ENCODE data around the gene REV3L.
"Not testable (repeated sequence)": the region's sequence is repeated elsewhere in the genome, so short reads cannot be mapped to it uniquely, and the experiment has no call there.

Gene REV3L

DNA sequence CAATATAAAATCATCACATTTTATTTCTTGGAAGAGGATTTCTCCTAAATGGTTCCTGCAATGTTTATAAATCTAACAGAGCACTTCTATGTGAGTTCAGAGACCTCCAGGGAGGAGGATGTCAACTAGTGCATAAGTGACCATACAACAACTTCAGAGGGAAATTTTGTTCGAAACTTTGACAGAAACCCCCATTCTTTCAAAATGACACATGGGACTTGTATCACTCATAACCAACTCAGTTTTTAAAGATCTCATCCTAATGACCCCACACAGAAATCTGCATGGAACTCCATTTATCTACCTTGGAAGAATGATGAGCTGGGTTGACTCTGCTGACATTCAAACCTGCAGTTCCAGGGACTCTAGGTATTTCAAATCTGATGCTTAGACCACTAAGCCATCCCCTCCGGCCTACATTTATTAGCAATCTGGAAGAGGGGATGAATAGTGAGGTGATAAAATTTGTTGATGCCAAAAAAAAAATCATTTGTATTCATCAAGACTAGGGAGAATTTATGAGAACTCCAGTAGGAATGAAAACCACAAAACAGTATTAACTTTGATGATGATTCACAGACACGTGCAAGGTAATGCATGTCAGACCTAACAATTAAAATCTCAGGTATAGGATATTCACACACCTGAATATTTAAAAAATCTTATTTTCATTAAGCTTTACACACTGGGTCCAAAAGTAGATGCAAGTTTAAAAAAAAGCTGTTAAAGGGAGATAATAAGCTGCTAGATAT is 153.0 kb downstream of the REV3L start:
- H3K4me3 ChIP-seq (ENCODE audit: low read length), result no peak overlapping the region
- no peak for DNase-seq (ENCODE audit: low read depth)
- TF ChIP-seq, protein P1, sequence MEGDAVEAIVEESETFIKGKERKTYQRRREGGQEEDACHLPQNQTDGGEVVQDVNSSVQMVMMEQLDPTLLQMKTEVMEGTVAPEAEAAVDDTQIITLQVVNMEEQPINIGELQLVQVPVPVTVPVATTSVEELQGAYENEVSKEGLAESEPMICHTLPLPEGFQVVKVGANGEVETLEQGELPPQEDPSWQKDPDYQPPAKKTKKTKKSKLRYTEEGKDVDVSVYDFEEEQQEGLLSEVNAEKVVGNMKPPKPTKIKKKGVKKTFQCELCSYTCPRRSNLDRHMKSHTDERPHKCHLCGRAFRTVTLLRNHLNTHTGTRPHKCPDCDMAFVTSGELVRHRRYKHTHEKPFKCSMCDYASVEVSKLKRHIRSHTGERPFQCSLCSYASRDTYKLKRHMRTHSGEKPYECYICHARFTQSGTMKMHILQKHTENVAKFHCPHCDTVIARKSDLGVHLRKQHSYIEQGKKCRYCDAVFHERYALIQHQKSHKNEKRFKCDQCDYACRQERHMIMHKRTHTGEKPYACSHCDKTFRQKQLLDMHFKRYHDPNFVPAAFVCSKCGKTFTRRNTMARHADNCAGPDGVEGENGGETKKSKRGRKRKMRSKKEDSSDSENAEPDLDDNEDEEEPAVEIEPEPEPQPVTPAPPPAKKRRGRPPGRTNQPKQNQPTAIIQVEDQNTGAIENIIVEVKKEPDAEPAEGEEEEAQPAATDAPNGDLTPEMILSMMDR (conservative IDR thresholded peaks at IDR 0.05; ENCODE audit: low read depth, low read length), result no peak

- TF ChIP-seq, protein P1 (conservative IDR thresholded peaks at IDR 0.05; ENCODE audit: low read depth, low read length), result no peak
- DNase-seq (ENCODE audit: low read depth), result no peak
- no peak overlapping the region for H3K4me3 ChIP-seq (ENCODE audit: low read length)
Observed at GRCh38 chr6:111326563-111326962, 156.5 kb downstream of the REV3L start.

DNA sequence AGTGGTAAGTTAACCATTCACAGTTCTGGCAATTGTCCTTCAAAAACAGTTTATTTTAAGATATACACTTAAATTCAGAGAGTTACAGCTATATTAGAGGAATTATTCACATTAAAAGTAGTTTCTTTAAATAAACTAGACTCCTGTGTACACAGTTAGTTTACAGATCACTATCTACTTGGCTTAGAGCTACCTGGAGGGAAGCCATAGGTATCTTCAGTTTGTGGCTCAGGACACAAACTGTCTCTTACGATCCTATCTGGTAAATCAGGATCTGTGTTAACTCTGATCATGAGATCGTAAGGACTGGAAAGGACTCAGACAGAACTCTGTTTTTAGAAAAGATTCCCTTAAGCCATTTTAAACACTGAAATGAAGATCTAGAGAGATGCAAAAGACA is 160.9 kb downstream of the REV3L start:
- H3K4me3 ChIP-seq (ENCODE audit: low read length), result no peak overlapping the region
- TF ChIP-seq, protein P1 (conservative IDR thresholded peaks at IDR 0.05; ENCODE audit: low read depth, low read length), result no peak
- DNase-seq (ENCODE audit: low read depth), result no peak

DNA sequence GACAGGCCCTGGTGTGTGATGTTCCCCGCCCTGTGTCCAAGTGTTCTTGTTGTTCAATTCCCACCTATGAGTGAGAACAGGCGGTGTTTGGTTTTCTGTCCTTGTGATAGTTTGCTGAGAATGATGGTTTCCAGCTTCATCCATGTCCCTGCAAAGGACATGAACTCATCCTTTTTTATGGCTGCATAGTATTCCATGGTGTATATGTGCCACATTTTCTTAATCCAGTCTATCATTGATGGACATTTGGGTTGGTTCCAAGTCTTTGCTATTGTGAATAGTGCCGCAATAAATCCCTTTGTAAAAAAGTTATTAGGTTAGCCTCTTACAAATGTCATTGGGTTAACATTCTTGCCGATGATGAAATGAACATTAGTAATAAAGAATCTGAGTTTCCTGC is 175.1 kb downstream of the REV3L start:
- DNase-seq (ENCODE audit: low read depth); H3K4me3 ChIP-seq (ENCODE audit: low read length): not testable (repeated sequence)

DNA sequence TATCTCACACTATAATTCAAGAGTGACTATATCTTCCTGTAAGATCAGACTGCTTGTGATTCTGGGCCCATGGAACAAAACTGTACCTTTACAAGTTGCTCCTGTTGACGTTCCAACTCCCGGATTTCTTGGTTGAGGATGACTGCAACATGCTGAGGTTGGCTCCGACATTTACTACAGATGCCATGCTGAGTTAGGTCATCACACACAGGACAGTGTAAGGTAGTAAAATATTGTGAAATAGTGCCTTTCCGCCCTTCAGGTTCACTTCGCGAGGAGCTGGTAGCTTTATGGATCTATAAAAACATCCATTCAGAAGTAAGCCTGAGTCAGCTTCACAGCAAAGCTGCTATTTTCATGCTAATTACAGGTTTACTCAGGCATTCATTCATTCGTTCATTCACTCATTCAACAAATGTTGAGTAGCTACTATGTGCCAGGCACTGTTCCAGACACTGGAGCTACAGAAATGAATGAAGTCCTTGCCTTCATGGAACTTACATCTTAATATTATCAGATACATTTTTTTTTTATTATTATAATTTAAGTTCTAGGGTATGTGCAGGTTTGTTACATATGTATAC is 175.7 kb downstream of the REV3L start:
- no peak for DNase-seq (ENCODE audit: low read depth)
- H3K4me3 ChIP-seq (ENCODE audit: low read length), result no peak overlapping the region
- TF ChIP-seq, protein P1 (conservative IDR thresholded peaks at IDR 0.05; ENCODE audit: low read depth, low read length), result no peak

- H3K4me3 ChIP-seq (ENCODE audit: low read length), result no peak overlapping the region
- no peak for DNase-seq (ENCODE audit: low read depth)
- TF ChIP-seq, protein P1 (conservative IDR thresholded peaks at IDR 0.05; ENCODE audit: low read depth, low read length), result no peak
Observed at GRCh38 chr6:111306104-111306888, 176.7 kb downstream of the REV3L start.

GRCh38 chr6:111301946-111302345 is 181.1 kb downstream of the REV3L start:
- H3K4me3 ChIP-seq (ENCODE audit: low read length), result no peak overlapping the region
- TF ChIP-seq, protein P1 (conservative IDR thresholded peaks at IDR 0.05; ENCODE audit: low read depth, low read length), result no peak
- no peak for DNase-seq (ENCODE audit: low read depth)

DNA sequence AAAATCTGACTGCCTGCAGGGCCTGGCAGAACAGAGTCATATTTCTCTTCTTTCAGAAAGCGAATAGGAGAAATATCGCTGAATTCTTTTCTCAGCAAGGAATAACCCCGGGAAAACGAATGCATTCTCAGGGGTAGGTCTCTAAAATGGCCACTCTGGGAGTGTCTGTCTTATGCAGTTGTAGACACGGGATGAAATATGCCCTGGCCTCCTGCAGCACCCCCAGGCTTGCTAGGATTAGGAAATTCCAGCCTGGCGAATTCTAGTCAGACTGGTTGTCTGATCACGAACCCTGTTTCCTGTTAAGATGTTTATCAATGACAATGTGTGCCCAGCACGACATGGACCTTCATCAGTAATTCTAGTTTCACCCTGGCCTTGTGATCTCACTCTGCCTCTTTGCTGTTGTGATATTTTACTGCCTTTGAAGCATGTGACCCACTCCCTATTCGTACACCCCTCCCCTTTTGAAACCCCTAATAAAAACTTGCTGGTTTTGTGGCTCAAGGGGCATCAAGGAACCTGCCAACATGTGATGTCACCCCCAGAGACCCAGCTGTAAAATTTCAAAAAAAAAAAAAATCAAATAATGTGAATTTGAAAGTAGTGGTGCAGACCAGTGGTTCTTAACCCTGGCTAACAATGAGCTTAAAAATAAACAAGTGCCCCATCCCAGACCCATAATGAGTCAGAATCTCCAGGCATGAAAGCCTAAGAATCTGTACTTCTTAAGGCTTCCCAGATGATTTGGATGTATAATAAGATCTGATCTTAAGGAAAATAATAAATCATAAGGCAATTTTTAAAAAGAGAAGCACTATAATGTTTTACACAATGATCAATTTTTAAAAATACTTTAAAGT is 181.8 kb downstream of the REV3L start:
- not testable (repeated sequence) for H3K4me3 ChIP-seq (ENCODE audit: low read length); DNase-seq (ENCODE audit: low read depth)
